GM12865 (cell line): ENCODE results near the gene SCML2.

Experiments used
- DNase-seq: peaks from one replicate; pipeline ENCODE4 v3.0.0; 2010; ENCODE audit warnings: low read depth
- H3K4me3 ChIP-seq: 2 replicates; pipeline ENCODE4 v1.5.1; 2011; ENCODE audit warnings: mild to moderate bottlenecking, low read depth, low read length, control low read depth
- CTCF ChIP-seq: IDR thresholded peaks from 2 replicates; pipeline ENCODE4 v1.5.1; 2011; ENCODE audit warnings: low read length, control low read depth, low read depth, inconsistent platforms; ENCODE audit not compliant: insufficient read depth; ENCODE audit errors: missing control alignments

Gene SCML2

GRCh38 chrX:18220786-18221185, 133.7 kb downstream of the SCML2 start, which contains the start of gene BEND2:
TSS of gene BEND2 (minus strand) at chrX:18220886. CDS start at chrX:18220750, 136 bp downstream.
- no peak within 1 kb of the TSS for H3K4me3 ChIP-seq
- DNase-seq = no peak
- TF ChIP-seq CTCF = no peak

- TF ChIP-seq CTCF = no peak
- no peak for DNase-seq
- no peak overlapping the region for H3K4me3 ChIP-seq
Measured at GRCh38 chrX:18210470-18210869, 144.0 kb downstream of the SCML2 start.

- no peak overlapping the region for H3K4me3 ChIP-seq
- no peak for TF ChIP-seq CTCF
- DNase-seq = no peak
Measured at GRCh38 chrX:18206657-18207056, 147.8 kb downstream of the SCML2 start.

GRCh38 chrX:18203631-18204030, 150.9 kb downstream of the SCML2 start:
- DNase-seq = no peak
- H3K4me3 ChIP-seq = no peak overlapping the region
- no peak for TF ChIP-seq CTCF

- no peak overlapping the region for H3K4me3 ChIP-seq
- no peak for TF ChIP-seq CTCF
- no peak for DNase-seq
Measured at GRCh38 chrX:18194688-18195087, 159.8 kb downstream of the SCML2 start.
